CD14-positive monocyte (primary cell): ENCODE measurements around the gene SAV1. TPM values are rescaled to one million over a fixed set of nuclear protein-coding genes. Genes with fewer than 3 reads are reported as not detected.

Experiments used
- DNase-seq, 3 donors: peaks; one replicate each; pipeline ENCODE4 v3.0.0-alpha.2; 2011 to 2022
- H2AFZ ChIP-seq: 2 replicates; pipeline ENCODE4 v1.6.0; 2012; ENCODE audit warnings: mild to moderate bottlenecking, low read depth, low read length, inconsistent platforms; ENCODE audit not compliant: insufficient read depth, poor library complexity, severe bottlenecking
- H3K27ac ChIP-seq, 2 donors: 1 replicate in 1 of 2; 2 replicates in 1 of 2; pipeline ENCODE4 v1.5.1; 2012 to 2013; ENCODE audit warnings: low read length in 2 of 2, control low read depth in 1 of 2, inconsistent platforms in 1 of 2, low read depth in 1 of 2, mild to moderate bottlenecking in 1 of 2
- H3K27me3 ChIP-seq, 2 donors: one replicate each; pipeline versions ENCODE4 v1.6.0 to v1.6.1; 2011 to 2013; ENCODE audit warnings: low read length in 2 of 2; ENCODE audit not compliant: control insufficient read depth in 2 of 2, insufficient read depth in 2 of 2
- H3K36me3 ChIP-seq, 2 donors: replicated peaks in 1 of 2; 1 replicate in 1 of 2; 2 replicates in 1 of 2; pipeline versions ENCODE4 v1.5.1 to v1.6.1; 2012 to 2013; ENCODE audit warnings: low read length in 2 of 2, control low read depth in 1 of 2, inconsistent platforms in 1 of 2, mild to moderate bottlenecking in 1 of 2; ENCODE audit not compliant: insufficient read depth in 2 of 2, control insufficient read depth in 1 of 2
- H3K4me1 ChIP-seq, 2 donors: 1 replicate in 1 of 2; 2 replicates in 1 of 2; pipeline versions ENCODE4 v1.5.1 to v1.6.1; 2012 to 2013; ENCODE audit warnings: low read length in 2 of 2, control low read depth in 1 of 2, inconsistent platforms in 1 of 2, mild to moderate bottlenecking in 1 of 2, moderate library complexity in 1 of 2; ENCODE audit not compliant: insufficient read depth in 2 of 2, control insufficient read depth in 1 of 2
- H3K4me2 ChIP-seq: replicated peaks from 2 replicates; pipeline ENCODE3; 2012; ENCODE audit warnings: low read length, moderate library complexity, mild to moderate bottlenecking; ENCODE audit not compliant: poor library complexity, severe bottlenecking; ENCODE audit errors: extremely low read depth
- H3K4me3 ChIP-seq, 3 experiments: fragments of 200-600 bp in 1 of 3; sonication (generic) in 1 of 3; replicated peaks in 1 of 3; 1 replicate in 2 of 3; 2 replicates in 1 of 3; pipeline ENCODE4 v1.5.1; 2011 to 2013; ENCODE audit warnings: low read length in 3 of 3, mild to moderate bottlenecking in 3 of 3, control low read depth in 2 of 3, low read depth in 2 of 3, inconsistent platforms in 1 of 3, moderate library complexity in 1 of 3
- H3K79me2 ChIP-seq: 2 replicates; pipeline ENCODE4 v1.6.0; 2012; ENCODE audit warnings: mild to moderate bottlenecking, control low read depth, inconsistent platforms, low read length, moderate library complexity; ENCODE audit not compliant: insufficient read depth
- H3K9ac ChIP-seq: 2 replicates; pipeline ENCODE4 v1.6.0; 2017; ENCODE audit warnings: low read length, mild to moderate bottlenecking; ENCODE audit not compliant: insufficient read depth, poor library complexity, severe bottlenecking
- H3K9me3 ChIP-seq, 2 donors: replicated peaks in 1 of 2; 1 replicate in 1 of 2; 2 replicates in 1 of 2; pipeline versions ENCODE4 v1.5.1 to v1.6.1; 2012 to 2013; ENCODE audit warnings: low read length in 2 of 2, control low read depth in 1 of 2; ENCODE audit not compliant: control insufficient read depth in 1 of 2, insufficient read depth in 1 of 2
- H4K20me1 ChIP-seq: 2 replicates; pipeline ENCODE4 v1.6.0; 2012; ENCODE audit warnings: mild to moderate bottlenecking, low read length, control low read depth, moderate library complexity; ENCODE audit not compliant: insufficient read depth
- H3K27ac Mint-ChIP-seq, 7 donors: one replicate each; pipeline ENCODE4 v1.8.0; 2020; ENCODE audit warnings: mild to moderate bottlenecking in 7 of 7, mixed read lengths in 7 of 7, moderate library complexity in 6 of 7, inconsistent platforms in 2 of 7
- H3K27me3 Mint-ChIP-seq, 3 donors: one replicate each; pipeline ENCODE4 v1.8.0; 2021 to 2022; ENCODE audit warnings: low read depth in 3 of 3, mild to moderate bottlenecking in 3 of 3, mixed read lengths in 3 of 3, moderate library complexity in 3 of 3, inconsistent platforms in 1 of 3
- H3K36me3 Mint-ChIP-seq, 2 donors: one replicate each; pipeline ENCODE4 v1.8.0; 2020; ENCODE audit warnings: mixed read lengths in 2 of 2, inconsistent platforms in 1 of 2, mild to moderate bottlenecking in 1 of 2
- H3K4me1 Mint-ChIP-seq: one replicate; pipeline ENCODE4 v1.8.0; 2020; ENCODE audit warnings: mild to moderate bottlenecking, mixed read lengths
- H3K4me3 Mint-ChIP-seq, 2 donors: one replicate each; pipeline ENCODE4 v1.8.0; 2020; ENCODE audit warnings: mild to moderate bottlenecking in 2 of 2, mixed read lengths in 2 of 2, moderate library complexity in 1 of 2
- H3K9me3 Mint-ChIP-seq, 7 donors: one replicate each; pipeline ENCODE4 v1.8.0; 2020 to 2022; ENCODE audit warnings: mixed read lengths in 7 of 7, mild to moderate bottlenecking in 6 of 7, moderate library complexity in 6 of 7, inconsistent platforms in 2 of 7
- WGBS: methylation state at CpG from one replicate; pipeline ENCODE4 v1.1.5; 2013; ENCODE audit warnings: missing lambda C conversion rate; ENCODE audit not compliant: insufficient coverage; 5-methylcytosine and 5-hydroxymethylcytosine counted together
- intact Hi-C, 2 donors: fragments of 100-400 bp; cut with micrococcal nuclease; formaldehyde crosslinking; loops; one replicate each; pipeline versions ENCODE4 v1.15.0 to v1.15.1; 2023
- polyA plus RNA-seq, 3 donors: library from polyadenylated mRNA; depleted of rRNA in 1 of 3; unstranded in 2 of 3; stranded (reverse) in 1 of 3; fragments of 300-500 nt in 2 of 3; fragments of >200 nt in 1 of 3; fragmentation: Illumina TruSeq in 2 of 3; gene quantifications; 1 replicate in 2 of 3; 2 replicates in 1 of 3; pipeline ENCODE4 v1.2.3, GENCODE V29; 2012 to 2021
- TF ChIP-seq, protein P1 (sequence below): fragments of 200-600 bp; IDR thresholded peaks from one replicate; pipeline ENCODE4 v1.8.0; 2022; ENCODE audit warnings: antibody characterized with exemption, mild to moderate bottlenecking

SAV1 gene
- polyA plus RNA-seq, 3 donors: 1.8 to 5.1 (median 4.8) TPM

- intact Hi-C loops: no loop called here
- Histone ChIP-seq H3K4me3 (no peak overlapping the region), H3K79me2 (no peaks in the 10 kb centered on the region), H3K27me3 (no peaks in the 10 kb centered on the region), H2AFZ (no peak overlapping the region), H3K4me2 (no peak overlapping the region), H3K9ac (no peak overlapping the region), H4K20me1 (no peaks in the 10 kb centered on the region), H3K27ac (no peak overlapping the region), H3K9me3 (no peaks in the 10 kb centered on the region), H3K4me1 (no peaks in the 10 kb centered on the region), H3K36me3 (peaks cover 0 to 2% of the 10 kb centered on the region in 2 donors)
- Mint-ChIP-seq H3K27ac (no peak overlapping the region), H3K27me3 (peaks cover 0 to 2% (median 0%) of the 10 kb centered on the region in 3 donors), H3K4me1 (peaks cover 1% of the 10 kb centered on the region), H3K9me3 (peaks cover 0 to 2% (median 0%) of the 10 kb centered on the region in 7 donors), H3K36me3 (peaks cover 22 to 23% of the 10 kb centered on the region in 2 donors), H3K4me3 (no peak overlapping the region)
- 94% methylated on average over 6 of the region's 6 CpGs for WGBS
- TF ChIP-seq, protein P1, sequence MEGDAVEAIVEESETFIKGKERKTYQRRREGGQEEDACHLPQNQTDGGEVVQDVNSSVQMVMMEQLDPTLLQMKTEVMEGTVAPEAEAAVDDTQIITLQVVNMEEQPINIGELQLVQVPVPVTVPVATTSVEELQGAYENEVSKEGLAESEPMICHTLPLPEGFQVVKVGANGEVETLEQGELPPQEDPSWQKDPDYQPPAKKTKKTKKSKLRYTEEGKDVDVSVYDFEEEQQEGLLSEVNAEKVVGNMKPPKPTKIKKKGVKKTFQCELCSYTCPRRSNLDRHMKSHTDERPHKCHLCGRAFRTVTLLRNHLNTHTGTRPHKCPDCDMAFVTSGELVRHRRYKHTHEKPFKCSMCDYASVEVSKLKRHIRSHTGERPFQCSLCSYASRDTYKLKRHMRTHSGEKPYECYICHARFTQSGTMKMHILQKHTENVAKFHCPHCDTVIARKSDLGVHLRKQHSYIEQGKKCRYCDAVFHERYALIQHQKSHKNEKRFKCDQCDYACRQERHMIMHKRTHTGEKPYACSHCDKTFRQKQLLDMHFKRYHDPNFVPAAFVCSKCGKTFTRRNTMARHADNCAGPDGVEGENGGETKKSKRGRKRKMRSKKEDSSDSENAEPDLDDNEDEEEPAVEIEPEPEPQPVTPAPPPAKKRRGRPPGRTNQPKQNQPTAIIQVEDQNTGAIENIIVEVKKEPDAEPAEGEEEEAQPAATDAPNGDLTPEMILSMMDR: no peak
- DNase-seq: no peak
Observed at GRCh38 chr14:50658203-50658602, 9.9 kb downstream of the SAV1 start.

- intact Hi-C loops: no loop called here
- H3K79me2 ChIP-seq: no peaks in the 10 kb centered on the region
Observed at GRCh38 chr14:50657753-50658152, 10.4 kb downstream of the SAV1 start.

More at GRCh38 chr14:50657753-50658152, 10.4 kb downstream of the SAV1 start:
- H3K27me3 Mint-ChIP-seq: peaks cover 0 to 2% (median 0%) of the 10 kb centered on the region in 3 donors
- H3K4me1 Mint-ChIP-seq: peaks cover 1% of the 10 kb centered on the region
- H4K20me1 ChIP-seq: no peaks in the 10 kb centered on the region
- WGBS: no CpG with 5 or more reads among the region's 2 CpGs
- no peaks in the 10 kb centered on the region for H3K4me1 ChIP-seq
- peaks cover 0 to 2% (median 0%) of the 10 kb centered on the region in 7 donors for H3K9me3 Mint-ChIP-seq
- no peak overlapping the region for H3K9ac ChIP-seq
- no peak overlapping the region for H3K4me3 ChIP-seq
- H3K9me3 ChIP-seq: no peaks in the 10 kb centered on the region
- H3K27me3 ChIP-seq: no peaks in the 10 kb centered on the region
- TF ChIP-seq, protein P1: no peak
- no peak for DNase-seq
- H3K4me3 Mint-ChIP-seq: no peak overlapping the region
- H2AFZ ChIP-seq: no peak overlapping the region
- H3K36me3 Mint-ChIP-seq: peaks cover 20 to 23% of the 10 kb centered on the region in 2 donors
- H3K36me3 ChIP-seq: peaks cover 0 to 2% of the 10 kb centered on the region in 2 donors
- H3K4me2 ChIP-seq: no peak overlapping the region
- no peak overlapping the region for H3K27ac Mint-ChIP-seq
- no peak overlapping the region for H3K27ac ChIP-seq
